T-helper 1 cell treated with Interleukin-12 subunit alpha and Interleukin-12 subunit beta and Interleukin-4 antibody, amounts not matched to agents 30 ng/mL and 1 ng/mL, for 36 hours (primary cell): ENCODE results near the gene CCDC134. TPM values are rescaled to one million over a fixed set of nuclear protein-coding genes. Genes with fewer than 3 reads are reported as not detected.

Experiments used
- intact Hi-C: fragments of 100-400 bp; cut with micrococcal nuclease; formaldehyde crosslinking; loops from one replicate; pipeline ENCODE4 v1.15.1; 2024
- total RNA-seq: library from RNA; stranded (reverse); gene quantifications from 2 replicates; pipeline ENCODE4 v1.2.3, GENCODE V29; 2022

The CCDC134 gene
- total RNA-seq, 1 donor from 2014 or later: 16.5 TPM

DNA sequence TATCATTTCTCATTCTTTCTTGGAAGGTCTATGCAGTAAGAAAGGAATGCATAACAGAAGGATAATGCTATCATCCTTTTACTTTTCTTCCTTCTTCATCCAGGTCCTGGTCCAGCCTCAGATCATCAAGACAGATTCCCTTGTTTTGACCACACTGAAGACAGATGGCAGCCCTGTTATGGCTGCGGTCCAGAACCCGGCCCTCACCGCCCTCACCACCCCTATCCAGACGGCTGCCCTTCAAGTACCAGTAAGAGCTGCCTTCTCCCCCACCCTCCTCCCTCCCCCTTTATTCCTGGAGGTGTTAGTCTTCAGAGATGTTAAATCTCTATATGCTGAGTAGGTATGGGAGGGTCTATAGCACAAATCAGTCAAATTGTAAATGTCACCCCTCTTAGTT lies 70.3 kb downstream of the CCDC134 start:
- intact Hi-C loops: loop anchor here (5.0 kb wide), 1 partner anchor 38 kb away; the partner anchor contains the start of gene SREBF2

- intact Hi-C loops: loop anchor here (1.0 to 5.0 kb wide), 4 partner anchors 11 to 67 kb away; partner anchors contain the start of gene SREBF2
These were observed 72.9 kb downstream of the CCDC134 start for GRCh38 chr22:41873391-41873790.

DNA sequence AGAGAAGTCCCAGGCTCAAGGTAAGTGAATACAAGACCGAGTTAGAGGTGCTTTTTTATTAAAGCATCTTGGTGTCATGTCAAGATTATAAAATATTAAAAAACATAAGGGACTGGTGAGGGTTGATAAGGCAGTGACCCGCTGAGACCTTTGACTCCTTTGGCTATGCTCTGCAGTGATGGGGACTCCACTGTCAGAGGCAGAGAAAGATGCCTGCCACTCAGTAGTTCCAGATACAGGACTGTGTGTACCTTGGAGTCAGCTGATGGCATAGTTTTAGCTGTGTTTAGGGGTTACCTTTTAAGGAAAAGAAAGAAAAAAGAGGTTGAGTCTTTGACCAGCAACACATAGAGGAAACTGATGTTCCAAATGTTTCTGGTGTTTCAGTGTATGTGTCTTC lies 73.6 kb downstream of the CCDC134 start:
- intact Hi-C loops: loop anchor here (5.0 kb wide), 1 partner anchor 42 kb away; the partner anchor contains the start of gene SREBF2

DNA sequence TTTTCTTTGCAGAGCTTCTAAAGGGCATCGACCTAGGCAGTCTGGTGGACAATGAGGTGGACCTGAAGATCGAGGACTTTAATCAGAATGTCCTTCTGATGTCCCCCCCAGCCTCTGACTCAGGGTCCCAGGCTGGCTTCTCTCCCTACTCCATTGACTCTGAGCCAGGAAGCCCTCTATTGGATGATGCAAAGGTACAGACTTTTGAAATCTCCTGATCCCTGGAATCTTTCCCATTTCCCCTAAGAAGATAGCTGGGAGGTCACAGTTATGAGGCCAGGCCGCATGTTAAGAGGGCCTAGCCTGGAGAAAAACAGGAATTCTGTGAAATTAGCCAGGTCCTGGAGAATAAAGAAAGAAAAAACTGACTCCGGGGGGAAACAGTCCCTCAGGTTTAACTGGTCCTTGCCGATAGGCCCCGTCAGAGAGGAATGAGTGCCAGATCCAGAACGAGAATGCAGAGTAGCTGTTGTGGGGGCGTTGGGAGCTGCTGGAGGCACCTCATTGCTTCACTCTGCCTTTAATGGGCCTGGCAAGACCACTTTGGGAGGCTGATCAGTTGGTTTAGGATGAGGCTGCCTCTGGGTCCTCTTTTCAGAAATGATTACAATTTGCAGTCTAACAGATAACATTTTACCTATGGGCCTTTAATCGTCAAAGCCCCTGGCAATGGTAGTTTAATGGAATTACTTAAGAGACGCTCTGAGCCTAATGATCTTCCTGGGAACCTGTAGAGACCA lies 75.2 kb downstream of the CCDC134 start:
- intact Hi-C loops: no loop called here

Other genes starting within 250 kb of the CCDC134 start
- gene CSDC2, start 239.7 kb upstream of the CCDC134 start, total RNA-seq: not detected in 2 replicates
- 26.3 and 26.7 TPM in 2 replicates for gene PMM1, start 210.8 kb upstream of the CCDC134 start, total RNA-seq
- 60.2 and 60.8 TPM in 2 replicates for gene DESI1, start 179.6 kb upstream of the CCDC134 start, total RNA-seq
- 275 and 279 TPM in 2 replicates for gene XRCC6, start 179.4 kb upstream of the CCDC134 start, total RNA-seq
- 177 and 181 TPM in 2 replicates for gene SNU13, start 111.8 kb upstream of the CCDC134 start, total RNA-seq
- gene MEI1, start 101.2 kb upstream of the CCDC134 start, total RNA-seq: 35.5 and 43.5 TPM in 2 replicates
- 156 and 160 TPM in 2 replicates for gene SREBF2, start 32.4 kb downstream of the CCDC134 start, total RNA-seq
- 0.90 and 1.2 TPM in 2 replicates for gene SHISA8, start 114.4 kb downstream of the CCDC134 start, total RNA-seq
- 1.1 and 1.7 TPM in 2 replicates for gene TNFRSF13C, start 126.1 kb downstream of the CCDC134 start, total RNA-seq
- gene CENPM, start 146.5 kb downstream of the CCDC134 start, total RNA-seq: 50.5 and 53.5 TPM in 2 replicates
- gene SEPTIN3, start 168.8 kb downstream of the CCDC134 start, total RNA-seq: 7.2 and 8.2 TPM in 2 replicates
- gene WBP2NL, start 198.1 kb downstream of the CCDC134 start, total RNA-seq: 2.9 and 3.5 TPM in 2 replicates